Stimulated activated CD8-positive, alpha-beta memory T cell treated with anti-CD3 and anti-CD28 coated beads, Interleukin-7, amount 100 ng/mL, for 24 hours (primary cell): Measurements from ENCODE around the gene PELO.
"Not testable (repeated sequence)": the region's sequence is repeated elsewhere in the genome, so short reads cannot be mapped to it uniquely, and the experiment has no call there.

ENCODE experiments used
- DNase-seq: peaks from one replicate; pipeline ENCODE4 v3.0.0-alpha.2; 2020; ENCODE audit warnings: low read depth

Gene PELO, protein sequence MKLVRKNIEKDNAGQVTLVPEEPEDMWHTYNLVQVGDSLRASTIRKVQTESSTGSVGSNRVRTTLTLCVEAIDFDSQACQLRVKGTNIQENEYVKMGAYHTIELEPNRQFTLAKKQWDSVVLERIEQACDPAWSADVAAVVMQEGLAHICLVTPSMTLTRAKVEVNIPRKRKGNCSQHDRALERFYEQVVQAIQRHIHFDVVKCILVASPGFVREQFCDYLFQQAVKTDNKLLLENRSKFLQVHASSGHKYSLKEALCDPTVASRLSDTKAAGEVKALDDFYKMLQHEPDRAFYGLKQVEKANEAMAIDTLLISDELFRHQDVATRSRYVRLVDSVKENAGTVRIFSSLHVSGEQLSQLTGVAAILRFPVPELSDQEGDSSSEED

GRCh38 chr5:52787600-52788504 lies at the start of gene PELO, which contains the start of gene ITGA1:
Gene PELO, plus strand, starts transcription at chr5:52787916. Its CDS starts 12,479 bp downstream, at chr5:52800395.
Gene ITGA1, plus strand, starts transcription at chr5:52787916. Its CDS starts 438 bp downstream, at chr5:52788354.
- DNase-seq, result peak; percentile 21

- no peak for DNase-seq
These were observed 49.6 kb upstream of the PELO start for GRCh38 chr5:52738095-52738506.

DNA sequence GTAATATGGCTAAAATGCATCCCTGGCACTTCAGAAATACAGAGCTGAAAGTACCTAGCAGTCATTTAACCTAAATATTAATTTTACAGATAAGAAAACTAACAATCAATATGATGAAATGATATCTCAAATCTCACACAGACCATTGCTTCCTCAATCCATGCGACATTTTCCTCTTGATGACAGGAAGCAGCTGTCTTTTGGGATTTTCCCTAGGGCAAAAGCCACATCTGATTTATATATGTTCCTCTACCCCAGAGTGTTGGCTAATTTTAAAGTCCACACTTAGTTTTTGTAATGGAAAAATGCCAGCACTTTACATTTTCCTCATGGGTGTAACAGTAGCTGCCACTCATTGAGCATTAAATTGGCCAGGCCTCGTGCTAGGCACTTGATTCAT lies 47.7 kb upstream of the PELO start:
- DNase-seq, result no peak

DNA sequence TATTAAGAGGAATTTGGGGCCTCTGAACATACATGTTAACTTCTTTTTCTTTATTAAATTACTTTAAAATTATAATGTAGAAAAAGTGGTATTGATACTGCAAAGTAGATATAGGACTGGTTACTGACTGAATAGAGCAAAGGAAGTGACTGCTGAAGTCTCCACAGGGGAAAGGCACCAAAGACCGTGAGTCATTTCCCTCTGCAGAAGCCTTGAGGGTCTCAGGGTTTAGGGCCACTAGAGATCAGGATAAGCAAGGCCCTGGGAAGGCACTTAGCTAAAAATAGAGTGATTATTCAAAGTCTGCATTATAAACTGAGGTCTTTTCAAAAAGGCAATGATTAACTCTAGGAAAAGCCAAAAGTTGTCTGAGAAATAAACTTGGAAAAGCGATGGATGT lies 44.7 kb upstream of the PELO start:
- DNase-seq, result no peak

GRCh38 chr5:52743529-52743928 lies 44.2 kb upstream of the PELO start:
- DNase-seq, result no peak

GRCh38 chr5:52743970-52744369 lies 43.7 kb upstream of the PELO start:
- DNase-seq, result no peak

DNA sequence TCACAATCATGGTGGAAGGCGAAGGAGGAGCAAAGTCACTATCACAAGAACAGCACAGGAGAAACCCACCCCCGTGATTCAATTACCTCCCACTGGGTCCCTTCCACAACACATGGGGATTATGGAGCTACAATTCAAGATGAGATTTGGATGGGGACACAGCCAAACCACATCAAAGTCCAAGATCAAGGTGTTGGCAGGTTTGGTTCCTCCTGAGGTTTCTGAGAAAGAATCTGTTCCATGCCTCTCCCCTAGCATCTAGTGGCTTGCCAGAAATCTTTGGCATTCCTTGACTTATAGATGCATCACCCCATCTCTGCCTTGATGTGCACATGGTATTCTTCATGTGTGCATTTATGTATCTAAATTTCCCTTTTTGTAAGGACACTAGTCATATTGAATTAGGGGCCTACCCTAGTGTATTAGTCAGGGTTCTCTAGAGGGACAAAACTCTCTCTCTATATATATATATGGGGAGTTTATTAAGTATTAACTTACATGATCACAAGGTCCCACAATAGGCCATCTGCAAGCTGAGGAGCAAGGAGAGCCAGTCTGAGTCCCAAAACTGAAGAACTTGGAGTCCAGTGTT lies 42.8 kb upstream of the PELO start:
- not testable (repeated sequence) for DNase-seq

DNA sequence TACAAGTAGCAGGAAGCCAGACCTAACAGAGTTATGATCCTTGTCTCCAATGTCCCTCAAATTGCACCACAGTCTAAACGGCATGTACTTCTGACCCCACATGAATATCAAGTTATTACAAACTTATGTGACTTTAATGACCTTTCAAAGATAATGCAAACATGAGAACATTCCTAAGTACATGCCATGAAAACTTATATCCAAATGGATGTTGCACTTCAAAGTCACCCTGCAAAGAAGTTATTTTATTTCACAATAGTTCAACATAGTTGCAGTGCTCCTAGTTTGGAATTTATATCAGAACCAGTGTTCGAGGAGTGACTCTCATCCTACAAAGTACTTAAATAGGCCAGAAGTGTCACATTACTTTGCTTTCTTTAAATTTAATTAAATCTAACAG lies 41.2 kb upstream of the PELO start:
- no peak for DNase-seq

DNA sequence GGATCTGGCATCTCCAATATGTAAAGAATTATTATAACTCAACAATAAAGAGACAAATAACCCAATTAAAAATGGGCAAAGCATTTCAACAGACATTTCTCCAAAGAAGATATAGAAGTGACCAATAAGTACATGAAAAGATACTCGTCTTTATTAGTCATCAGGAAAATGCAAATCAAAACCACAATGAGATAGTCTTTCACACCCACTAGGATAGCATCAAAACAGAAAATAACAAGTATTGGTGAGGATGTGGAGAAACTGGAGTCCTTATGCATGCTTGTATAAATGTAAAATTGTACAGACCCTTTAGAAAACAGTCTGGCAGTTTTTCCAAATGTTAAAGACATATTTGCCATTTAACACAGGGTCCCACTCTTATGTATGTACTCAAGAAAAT lies 39.1 kb upstream of the PELO start:
- DNase-seq, result no peak

- no peak for DNase-seq
These were observed 38.0 kb upstream of the PELO start for GRCh38 chr5:52749666-52750065.

DNA sequence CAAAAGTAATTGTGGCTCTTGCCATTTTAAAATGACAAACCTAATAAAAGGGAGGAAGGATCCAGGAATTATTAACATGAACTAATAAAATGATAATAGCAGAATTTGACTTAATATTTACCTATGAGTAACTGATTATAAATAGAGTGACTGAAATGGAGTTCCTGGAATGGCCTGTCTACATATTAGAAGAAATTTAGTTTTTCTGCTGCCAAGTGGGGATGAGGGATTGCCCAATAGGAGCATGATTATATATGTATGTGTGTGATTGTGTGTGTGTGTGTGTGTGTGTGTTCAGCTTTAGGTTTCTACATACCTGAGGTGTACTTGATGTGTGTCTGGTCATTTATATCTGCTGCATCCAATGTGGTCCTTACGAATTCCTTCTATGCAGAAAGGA lies 36.6 kb upstream of the PELO start:
- DNase-seq, result no peak

- no peak for DNase-seq
These were observed 33.7 kb upstream of the PELO start for GRCh38 chr5:52754051-52754450.

- no peak for DNase-seq
These were observed 30.2 kb upstream of the PELO start for GRCh38 chr5:52757527-52757926.

DNA sequence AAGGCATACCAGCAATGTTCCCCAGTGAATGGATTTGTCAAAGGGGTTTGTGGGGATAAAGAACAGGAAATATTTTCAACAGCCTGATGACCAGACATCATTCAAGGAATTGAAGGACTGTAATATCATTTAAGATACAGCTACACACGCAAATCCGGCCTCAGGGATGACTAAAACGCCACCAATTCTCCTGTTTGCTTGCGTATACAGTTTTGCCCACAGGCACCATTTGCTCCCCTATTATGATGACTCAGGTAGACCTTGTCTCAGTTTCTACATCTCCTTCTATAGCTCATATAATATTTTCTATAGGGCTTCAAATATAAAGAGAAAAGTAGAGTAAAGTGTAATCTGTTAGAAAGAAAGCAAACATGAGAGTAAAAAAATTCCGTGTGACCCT lies 29.7 kb upstream of the PELO start:
- no peak for DNase-seq

DNA sequence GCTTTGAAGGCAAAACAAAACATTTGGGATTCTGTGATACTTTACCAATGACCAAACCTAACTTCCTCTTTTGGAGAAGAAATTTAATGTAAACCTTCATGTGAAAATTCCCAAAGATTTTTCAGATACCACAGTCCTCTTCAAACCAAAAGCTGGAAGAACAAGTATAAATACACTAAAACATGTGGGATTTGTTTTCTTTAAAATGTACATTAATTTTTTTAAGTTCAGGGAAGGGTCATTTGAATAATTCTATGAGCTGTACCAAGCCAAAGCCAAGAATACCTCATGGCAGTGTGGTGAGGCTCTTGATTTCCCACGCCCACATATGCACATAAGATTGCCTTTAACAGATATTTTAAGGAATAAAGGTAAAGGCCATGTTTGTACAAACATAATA lies 28.4 kb upstream of the PELO start:
- DNase-seq, result no peak

- DNase-seq, result no peak
These were observed 26.9 kb upstream of the PELO start for GRCh38 chr5:52760695-52761366.

DNA sequence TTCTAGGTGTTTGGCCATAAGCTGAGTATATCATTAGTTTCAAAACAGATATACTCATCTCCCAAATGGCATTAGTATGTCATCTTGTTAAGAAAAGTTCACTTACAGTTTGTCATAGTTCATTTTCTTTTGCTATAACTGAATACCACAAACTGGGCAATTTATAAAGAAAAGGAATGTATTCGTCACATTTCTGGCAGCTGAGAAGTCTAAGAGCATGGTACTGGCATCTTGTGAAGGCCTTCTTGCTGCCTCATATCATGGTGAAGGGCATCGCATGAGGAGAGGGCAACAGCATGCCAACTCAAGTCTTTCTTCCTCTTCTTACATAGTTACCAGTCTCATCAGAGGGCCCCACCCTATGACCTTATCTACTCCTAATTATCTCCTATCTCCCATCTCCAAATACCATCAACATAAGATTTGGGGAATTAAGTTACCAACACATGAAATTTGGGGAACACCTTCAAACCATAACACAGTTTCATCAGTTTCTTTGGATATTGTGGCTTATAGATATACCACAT lies 20.4 kb upstream of the PELO start:
- DNase-seq, result no peak

GRCh38 chr5:52767766-52768480 lies 19.8 kb upstream of the PELO start:
- DNase-seq, result no peak

GRCh38 chr5:52769061-52769460 lies 18.7 kb upstream of the PELO start:
- DNase-seq, result no peak

- no peak for DNase-seq
These were observed 17.3 kb upstream of the PELO start for GRCh38 chr5:52770287-52770939.
